Measurements from ENCODE around the gene GLCCI1. TPM values are rescaled to one million over a fixed set of nuclear protein-coding genes. Genes with fewer than 3 reads are reported as not detected.

Gene GLCCI1
- total and polyA plus RNA-seq, 4 donors: 1.4 to 5.9 (median 4.3) TPM

DNA sequence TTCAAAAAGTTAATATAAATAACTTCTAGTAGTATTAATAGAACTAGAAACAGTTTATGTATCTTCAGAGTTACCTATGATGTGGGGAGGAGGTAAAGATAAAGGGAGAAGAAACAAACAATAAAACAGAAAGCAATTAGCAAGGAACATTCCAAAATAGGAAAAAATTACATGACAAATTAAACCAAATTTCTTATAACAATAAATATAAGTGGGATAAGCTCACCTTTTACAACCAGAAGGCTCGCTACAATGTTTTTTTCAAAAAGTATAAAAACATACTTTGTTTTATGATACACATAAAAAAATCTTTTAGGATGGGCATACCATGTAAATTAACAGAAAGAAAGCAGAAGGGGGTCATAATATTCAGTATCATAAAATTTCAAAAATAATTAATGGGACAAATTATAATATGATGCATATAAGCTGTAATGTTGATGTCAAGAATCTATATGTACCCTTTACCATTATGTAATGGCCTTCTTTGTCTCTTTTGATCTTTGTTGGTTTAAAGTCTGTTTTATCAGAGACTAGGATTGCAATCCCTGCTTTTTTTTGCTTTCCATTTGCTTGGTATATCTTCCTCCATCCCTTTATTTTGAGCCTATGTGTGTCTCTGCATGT lies 31.8 kb downstream of the GLCCI1 start:
- no peak overlapping the region for H3K27ac ChIP-seq (ENCODE audit: low read depth in 1 of 2, low read length in 2 of 2)
- no peak overlapping the region for H3K9ac ChIP-seq (ENCODE audit: low read depth in 1 of 2, low read length in 2 of 2)
- no peaks in the 10 kb centered on the region for H3K9me3 ChIP-seq (ENCODE audit: control insufficient read depth in 4 of 4, low read length in 3 of 4)
- peaks cover 0 to 5% (median 0%) of the 10 kb centered on the region in 4 donors for H3K4me1 ChIP-seq (ENCODE audit: control insufficient read depth in 4 of 4, insufficient read depth in 4 of 4, low read length in 3 of 4)
- DNase-seq (ENCODE audit: low spot score): no peak
- 41% methylated on average over 1 of the region's 1 CpG for WGBS
- H3K4me3 ChIP-seq (ENCODE audit: low read depth in 1 of 3, low read length in 3 of 3): no peak overlapping the region
- no peaks in the 10 kb centered on the region for H3K27me3 ChIP-seq (ENCODE audit: control insufficient read depth in 4 of 4, insufficient read depth in 4 of 4, low read length in 3 of 4)
- no peak for TF ChIP-seq TAF1 (conservative IDR thresholded peaks at IDR 0.05)
- TF ChIP-seq, protein P1, sequence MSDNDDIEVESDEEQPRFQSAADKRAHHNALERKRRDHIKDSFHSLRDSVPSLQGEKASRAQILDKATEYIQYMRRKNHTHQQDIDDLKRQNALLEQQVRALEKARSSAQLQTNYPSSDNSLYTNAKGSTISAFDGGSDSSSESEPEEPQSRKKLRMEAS (IDR thresholded peaks at IDR 0.05): no peak
- H3K36me3 ChIP-seq (ENCODE audit: control insufficient read depth in 4 of 4, insufficient read depth in 3 of 4, low read depth in 1 of 4, low read length in 3 of 4): peaks cover 0 to 2% (median 0%) of the 10 kb centered on the region in 4 donors

DNA sequence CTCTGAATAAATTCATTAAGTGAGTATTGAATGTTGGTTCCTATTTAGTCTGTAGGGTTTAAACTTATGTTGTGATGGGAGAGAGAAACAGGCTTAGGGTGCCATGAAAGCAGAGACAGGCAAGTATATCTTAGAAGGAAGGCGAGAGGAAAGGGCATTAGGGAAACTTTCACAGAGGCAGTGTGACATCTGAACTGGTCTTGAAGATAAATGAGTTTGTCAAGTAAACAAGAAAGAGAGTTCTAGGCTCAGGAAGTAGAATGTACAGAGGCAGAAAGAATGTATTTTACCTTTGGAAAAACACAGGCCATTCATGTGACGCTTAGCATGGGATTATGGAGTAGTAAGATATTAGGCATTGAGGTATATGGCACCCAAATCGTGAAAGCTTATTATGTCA lies 34.5 kb downstream of the GLCCI1 start:
- Histone ChIP-seq H3K4me1 (ENCODE audit: control insufficient read depth in 4 of 4, insufficient read depth in 4 of 4, low read length in 3 of 4) (no peaks in the 10 kb centered on the region), H3K9me3 (ENCODE audit: control insufficient read depth in 4 of 4, low read length in 3 of 4) (no peaks in the 10 kb centered on the region), H3K27me3 (ENCODE audit: control insufficient read depth in 4 of 4, insufficient read depth in 4 of 4, low read length in 3 of 4) (no peaks in the 10 kb centered on the region), H3K27ac (ENCODE audit: low read depth in 1 of 2, low read length in 2 of 2) (no peak overlapping the region), H3K9ac (ENCODE audit: low read depth in 1 of 2, low read length in 2 of 2) (no peak overlapping the region), H3K36me3 (ENCODE audit: control insufficient read depth in 4 of 4, insufficient read depth in 3 of 4, low read depth in 1 of 4, low read length in 3 of 4) (peaks cover 0 to 8% (median 4%) of the 10 kb centered on the region in 4 donors), H3K4me3 (ENCODE audit: low read depth in 1 of 3, low read length in 3 of 3) (no peak overlapping the region)
- TF ChIP-seq, protein P2, sequence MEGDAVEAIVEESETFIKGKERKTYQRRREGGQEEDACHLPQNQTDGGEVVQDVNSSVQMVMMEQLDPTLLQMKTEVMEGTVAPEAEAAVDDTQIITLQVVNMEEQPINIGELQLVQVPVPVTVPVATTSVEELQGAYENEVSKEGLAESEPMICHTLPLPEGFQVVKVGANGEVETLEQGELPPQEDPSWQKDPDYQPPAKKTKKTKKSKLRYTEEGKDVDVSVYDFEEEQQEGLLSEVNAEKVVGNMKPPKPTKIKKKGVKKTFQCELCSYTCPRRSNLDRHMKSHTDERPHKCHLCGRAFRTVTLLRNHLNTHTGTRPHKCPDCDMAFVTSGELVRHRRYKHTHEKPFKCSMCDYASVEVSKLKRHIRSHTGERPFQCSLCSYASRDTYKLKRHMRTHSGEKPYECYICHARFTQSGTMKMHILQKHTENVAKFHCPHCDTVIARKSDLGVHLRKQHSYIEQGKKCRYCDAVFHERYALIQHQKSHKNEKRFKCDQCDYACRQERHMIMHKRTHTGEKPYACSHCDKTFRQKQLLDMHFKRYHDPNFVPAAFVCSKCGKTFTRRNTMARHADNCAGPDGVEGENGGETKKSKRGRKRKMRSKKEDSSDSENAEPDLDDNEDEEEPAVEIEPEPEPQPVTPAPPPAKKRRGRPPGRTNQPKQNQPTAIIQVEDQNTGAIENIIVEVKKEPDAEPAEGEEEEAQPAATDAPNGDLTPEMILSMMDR (IDR thresholded peaks at IDR 0.05; ENCODE audit: low read depth, low read length, missing input control): no peak
- TF ChIP-seq NR2F2 (IDR thresholded peaks at IDR 0.05): no peak
- no peak for TF ChIP-seq HNF4G (IDR thresholded peaks at IDR 0.05)
- no peak for TF ChIP-seq TAF1 (conservative IDR thresholded peaks at IDR 0.05)
- TF ChIP-seq, protein P3, sequence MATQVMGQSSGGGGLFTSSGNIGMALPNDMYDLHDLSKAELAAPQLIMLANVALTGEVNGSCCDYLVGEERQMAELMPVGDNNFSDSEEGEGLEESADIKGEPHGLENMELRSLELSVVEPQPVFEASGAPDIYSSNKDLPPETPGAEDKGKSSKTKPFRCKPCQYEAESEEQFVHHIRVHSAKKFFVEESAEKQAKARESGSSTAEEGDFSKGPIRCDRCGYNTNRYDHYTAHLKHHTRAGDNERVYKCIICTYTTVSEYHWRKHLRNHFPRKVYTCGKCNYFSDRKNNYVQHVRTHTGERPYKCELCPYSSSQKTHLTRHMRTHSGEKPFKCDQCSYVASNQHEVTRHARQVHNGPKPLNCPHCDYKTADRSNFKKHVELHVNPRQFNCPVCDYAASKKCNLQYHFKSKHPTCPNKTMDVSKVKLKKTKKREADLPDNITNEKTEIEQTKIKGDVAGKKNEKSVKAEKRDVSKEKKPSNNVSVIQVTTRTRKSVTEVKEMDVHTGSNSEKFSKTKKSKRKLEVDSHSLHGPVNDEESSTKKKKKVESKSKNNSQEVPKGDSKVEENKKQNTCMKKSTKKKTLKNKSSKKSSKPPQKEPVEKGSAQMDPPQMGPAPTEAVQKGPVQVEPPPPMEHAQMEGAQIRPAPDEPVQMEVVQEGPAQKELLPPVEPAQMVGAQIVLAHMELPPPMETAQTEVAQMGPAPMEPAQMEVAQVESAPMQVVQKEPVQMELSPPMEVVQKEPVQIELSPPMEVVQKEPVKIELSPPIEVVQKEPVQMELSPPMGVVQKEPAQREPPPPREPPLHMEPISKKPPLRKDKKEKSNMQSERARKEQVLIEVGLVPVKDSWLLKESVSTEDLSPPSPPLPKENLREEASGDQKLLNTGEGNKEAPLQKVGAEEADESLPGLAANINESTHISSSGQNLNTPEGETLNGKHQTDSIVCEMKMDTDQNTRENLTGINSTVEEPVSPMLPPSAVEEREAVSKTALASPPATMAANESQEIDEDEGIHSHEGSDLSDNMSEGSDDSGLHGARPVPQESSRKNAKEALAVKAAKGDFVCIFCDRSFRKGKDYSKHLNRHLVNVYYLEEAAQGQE (IDR thresholded peaks at IDR 0.05): no peak
- no peak for TF ChIP-seq SP1 (IDR thresholded peaks at IDR 0.05)
- no peak for TF ChIP-seq JUND (IDR thresholded peaks at IDR 0.05)
- TF ChIP-seq FOXA2 (IDR thresholded peaks at IDR 0.05): no peak
- no peak for TF ChIP-seq RAD21 (IDR thresholded peaks at IDR 0.05)
- TF ChIP-seq RXRA (IDR thresholded peaks at IDR 0.05): no peak
- no peak for TF ChIP-seq GABPA (IDR thresholded peaks at IDR 0.05 in 1 of 2, conservative IDR thresholded peaks at IDR 0.05 in 1 of 2)
- TF ChIP-seq, protein P1 (IDR thresholded peaks at IDR 0.05): no peak
- no peak for TF ChIP-seq EGR1 (IDR thresholded peaks at IDR 0.05; ENCODE audit: low read depth in 2 of 2)
- TF ChIP-seq, protein P4, sequence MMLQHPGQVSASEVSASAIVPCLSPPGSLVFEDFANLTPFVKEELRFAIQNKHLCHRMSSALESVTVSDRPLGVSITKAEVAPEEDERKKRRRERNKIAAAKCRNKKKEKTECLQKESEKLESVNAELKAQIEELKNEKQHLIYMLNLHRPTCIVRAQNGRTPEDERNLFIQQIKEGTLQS (IDR thresholded peaks at IDR 0.05): no peak
- TF ChIP-seq, protein P5, sequence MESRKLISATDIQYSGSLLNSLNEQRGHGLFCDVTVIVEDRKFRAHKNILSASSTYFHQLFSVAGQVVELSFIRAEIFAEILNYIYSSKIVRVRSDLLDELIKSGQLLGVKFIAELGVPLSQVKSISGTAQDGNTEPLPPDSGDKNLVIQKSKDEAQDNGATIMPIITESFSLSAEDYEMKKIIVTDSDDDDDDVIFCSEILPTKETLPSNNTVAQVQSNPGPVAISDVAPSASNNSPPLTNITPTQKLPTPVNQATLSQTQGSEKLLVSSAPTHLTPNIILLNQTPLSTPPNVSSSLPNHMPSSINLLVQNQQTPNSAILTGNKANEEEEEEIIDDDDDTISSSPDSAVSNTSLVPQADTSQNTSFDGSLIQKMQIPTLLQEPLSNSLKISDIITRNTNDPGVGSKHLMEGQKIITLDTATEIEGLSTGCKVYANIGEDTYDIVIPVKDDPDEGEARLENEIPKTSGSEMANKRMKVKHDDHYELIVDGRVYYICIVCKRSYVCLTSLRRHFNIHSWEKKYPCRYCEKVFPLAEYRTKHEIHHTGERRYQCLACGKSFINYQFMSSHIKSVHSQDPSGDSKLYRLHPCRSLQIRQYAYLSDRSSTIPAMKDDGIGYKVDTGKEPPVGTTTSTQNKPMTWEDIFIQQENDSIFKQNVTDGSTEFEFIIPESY (IDR thresholded peaks at IDR 0.05): no peak
- TF ChIP-seq YY1 (IDR thresholded peaks at IDR 0.05): no peak
- TF ChIP-seq FOXA1 (IDR thresholded peaks at IDR 0.05): no peak
- TF ChIP-seq HNF4A (conservative IDR thresholded peaks at IDR 0.05): no peak
- DNase-seq (ENCODE audit: low spot score): no peak
- 81% methylated on average over 3 of the region's 3 CpGs for WGBS

Data from liver (tissue), 9 donors.